GM18507 (cell line): ENCODE data around the gene VPS54.
A peak's percentile ranks its signal among the peaks of the same experiment; 100 is the strongest.

ENCODE experiments used
- DNase-seq: peaks from one replicate; pipeline ENCODE4 v3.0.0; 2011; ENCODE audit warnings: low read depth; ENCODE audit not compliant: insufficient read length; ENCODE audit errors: extremely low spot score
- FAIRE-seq: peaks from 2 replicates; lab custom pipeline; 2011; peaks lifted over from hg19 to GRCh38; lab: Jason Lieb, UNC

The VPS54 gene

DNA sequence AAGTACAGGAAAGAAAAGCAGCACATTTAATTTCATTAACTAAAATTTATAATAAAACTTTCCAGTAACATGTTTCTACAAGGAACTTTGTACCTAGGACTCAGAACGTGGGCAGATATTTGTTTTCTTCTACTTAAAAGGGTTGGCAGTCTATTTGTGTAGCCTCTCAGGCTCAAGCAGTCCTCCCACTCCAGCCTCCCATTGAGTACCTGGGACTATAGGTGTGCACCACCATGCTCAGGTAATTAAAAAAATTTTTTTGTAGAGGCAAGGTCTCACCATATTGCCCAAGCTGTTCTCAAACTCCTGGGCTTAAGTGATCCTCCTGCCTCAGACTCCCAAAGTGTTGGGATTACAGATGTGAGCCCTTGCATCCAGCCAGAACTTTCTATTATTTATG, 140.7 kb downstream of the VPS54 start:
- no peak for DNase-seq
- FAIRE-seq: no peak

DNA sequence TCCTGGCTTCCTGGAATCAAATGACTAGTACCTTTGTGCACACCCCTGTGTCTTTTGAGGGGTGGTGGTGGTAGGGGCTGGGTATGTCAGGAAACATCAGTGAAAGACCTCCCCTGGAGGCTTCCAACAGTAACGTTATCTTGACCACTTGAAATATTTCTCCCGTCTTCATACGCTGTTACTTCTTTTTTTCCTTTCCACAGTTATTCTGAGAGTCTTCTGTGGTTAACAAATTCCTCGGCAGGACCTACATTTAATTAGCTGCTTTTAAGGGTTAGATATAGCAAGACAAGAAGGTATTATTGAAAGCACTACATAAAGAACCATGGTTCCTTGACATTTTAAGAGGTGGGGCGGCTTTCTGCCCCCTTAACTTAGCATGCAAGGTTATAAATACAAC, 142.9 kb downstream of the VPS54 start:
- FAIRE-seq (no peak), DNase-seq (no peak)

DNA sequence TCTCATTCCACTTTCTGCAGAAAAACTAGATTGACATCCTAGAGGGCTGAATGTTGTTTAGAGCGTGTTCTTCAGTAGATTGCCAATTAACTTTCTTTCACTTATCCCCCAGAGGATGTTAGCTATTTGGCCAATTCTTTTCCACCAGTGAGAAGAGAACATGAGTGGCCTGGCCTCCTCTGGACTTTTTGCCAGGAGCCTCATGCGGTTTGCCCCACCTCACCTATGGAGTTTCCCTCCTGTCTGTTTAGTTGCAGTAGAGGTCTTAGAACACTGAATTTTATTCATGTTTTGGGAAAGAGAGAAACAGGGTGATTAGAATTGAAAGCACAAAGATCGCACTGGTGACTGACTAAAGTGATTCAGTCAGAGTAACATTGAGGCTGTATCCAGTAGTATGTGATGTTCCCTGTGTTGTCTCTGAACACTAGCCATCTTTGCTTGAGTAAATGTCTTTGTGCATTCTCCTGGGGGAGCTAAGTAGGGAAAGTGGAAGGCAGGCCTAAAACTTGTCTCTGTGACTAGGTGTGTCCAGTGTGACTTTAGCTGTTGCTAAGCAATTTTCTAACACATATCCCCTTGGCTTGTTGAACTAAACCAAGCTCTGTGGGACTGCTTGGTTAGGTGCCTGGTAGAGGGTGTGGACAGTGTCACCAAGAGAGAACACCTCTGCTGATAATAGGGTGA, 143.5 kb downstream of the VPS54 start:
- FAIRE-seq (no peak), DNase-seq (no peak)

DNA sequence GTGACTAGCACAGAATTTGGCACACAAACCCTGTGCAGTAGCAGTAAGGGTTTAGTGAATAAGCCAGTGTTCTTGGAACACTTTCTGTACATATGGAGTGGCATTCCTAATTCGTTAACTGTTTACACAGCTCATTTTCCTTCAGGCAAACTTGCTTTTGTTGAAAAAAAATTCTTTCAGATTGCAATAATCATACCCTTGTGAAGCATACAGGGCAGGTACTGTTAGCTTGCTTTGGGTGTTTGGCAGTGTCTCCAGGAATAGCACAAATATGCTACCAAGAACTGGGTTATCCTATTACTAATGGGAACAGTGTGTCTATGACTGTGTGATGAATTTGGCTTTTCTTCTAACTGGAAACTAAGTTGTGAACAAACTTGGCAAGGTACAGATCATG, 144.1 kb downstream of the VPS54 start:
- DNase-seq (no peak), FAIRE-seq (no peak)

DNA sequence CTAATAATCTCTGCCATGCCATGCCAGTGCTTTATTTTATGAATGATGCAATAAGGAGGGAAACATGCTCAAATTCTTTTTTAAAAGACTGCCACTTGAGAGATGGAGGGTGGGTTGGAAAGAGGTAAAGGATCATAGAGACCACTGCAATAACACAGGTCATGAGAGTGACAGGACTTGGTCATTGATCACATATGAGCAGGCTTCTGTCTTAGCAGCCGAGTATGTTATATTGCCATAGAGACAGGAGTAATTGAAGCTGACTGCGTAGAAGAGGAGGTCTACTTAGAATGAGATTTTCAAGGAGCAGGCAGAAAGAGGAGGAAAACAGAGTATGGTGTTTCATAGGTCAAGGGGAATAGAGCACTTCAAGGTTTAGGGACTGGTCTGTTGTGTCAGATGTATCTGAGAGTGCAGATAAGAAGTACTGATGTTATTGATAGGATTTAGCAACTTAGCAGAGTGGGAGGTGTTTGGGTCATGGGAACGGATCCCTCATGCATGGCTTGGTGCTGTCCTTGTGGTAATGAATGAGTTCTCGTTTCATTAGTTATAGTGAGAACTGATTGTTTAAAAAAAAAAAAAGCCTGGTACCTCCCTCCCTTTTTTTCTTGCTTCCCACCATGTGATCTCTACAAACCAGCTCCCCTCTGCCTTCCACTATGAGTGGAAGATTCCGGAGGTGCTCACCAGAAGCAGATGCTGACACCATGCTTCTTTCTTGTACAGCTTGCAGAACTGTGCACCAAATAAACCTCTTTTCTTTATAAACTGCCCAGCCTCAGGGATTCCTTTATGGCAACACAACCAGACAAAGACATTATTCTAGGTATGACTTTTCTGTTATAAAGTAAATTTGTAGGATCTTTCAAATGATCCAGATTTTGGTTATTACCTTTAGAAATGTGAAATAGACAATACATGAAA, 144.8 kb downstream of the VPS54 start:
- no peak for DNase-seq
- FAIRE-seq: no peak

DNA sequence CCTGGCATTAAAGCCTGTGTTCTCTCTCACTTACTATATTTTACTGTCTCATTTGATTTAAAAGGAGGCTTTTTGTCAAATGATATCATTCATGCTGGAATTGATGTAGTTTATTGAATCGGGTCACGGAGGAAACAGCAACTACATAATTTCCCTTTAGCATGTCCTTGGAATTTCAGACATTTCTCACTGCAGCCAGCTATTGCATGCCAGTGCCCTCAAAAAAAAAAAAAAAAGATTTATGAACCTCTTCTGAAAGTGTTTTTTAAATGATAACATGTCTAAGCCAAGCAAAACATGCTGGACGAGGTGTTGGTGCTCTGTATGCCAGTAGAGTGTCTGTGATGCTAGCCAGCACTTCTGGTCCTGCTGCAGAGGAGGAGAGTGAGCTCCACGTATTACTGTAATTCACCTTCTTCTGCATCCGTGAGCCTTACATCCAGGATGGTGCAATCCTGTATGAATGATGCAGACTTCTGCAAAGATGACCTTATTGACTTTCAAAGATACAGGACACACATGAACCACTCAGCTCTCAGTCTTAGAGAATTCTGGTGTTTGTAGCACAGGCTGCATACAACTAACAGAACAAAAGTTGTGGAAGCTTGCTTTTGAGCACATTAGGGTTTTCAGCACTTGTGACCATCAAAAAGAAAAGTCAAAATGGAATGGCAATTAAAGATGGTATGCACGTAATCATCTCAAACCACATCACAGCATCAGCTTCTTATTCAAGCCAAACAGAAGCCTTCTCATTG, 146.5 kb downstream of the VPS54 start:
- no peak for DNase-seq
- no peak for FAIRE-seq

DNA sequence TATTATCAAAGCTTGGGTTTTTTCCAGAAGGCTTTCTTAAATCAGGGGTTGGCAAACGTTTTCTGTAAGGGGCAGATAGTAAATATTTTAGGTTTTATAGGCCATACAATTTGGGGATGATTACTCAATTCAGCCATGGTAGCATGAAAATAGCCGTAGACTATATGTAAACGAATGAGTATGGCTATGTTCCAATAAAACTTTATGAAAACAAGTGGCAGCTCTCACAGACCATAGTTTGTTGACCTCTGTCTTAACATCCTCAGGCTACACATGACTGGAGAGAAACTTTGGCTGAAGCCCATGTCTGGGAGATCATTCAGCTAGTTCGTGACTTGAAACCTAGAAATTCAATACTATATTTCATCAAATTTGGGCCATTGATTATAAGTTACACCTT, 147.4 kb downstream of the VPS54 start:
- FAIRE-seq: no peak
- no peak for DNase-seq

DNA sequence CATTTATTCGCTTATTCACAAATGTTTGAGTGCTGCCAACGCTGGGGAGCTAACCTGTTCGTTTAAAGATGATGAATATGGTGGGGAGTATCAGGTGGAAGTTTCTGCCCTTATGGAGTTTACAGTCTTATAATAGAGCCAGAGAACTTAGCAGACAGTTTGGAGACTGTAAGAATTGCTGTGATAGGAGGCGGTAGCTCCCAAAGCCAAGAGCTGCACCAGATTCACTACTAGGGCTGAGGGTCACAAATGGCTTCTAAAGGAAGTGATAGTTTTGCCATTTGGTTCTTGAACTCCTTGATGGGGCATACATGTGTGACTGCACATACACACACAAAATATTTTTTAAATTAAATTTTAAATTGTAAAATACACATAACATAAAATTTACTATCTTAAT, 148.5 kb downstream of the VPS54 start:
- FAIRE-seq: no peak
- no peak for DNase-seq

DNA sequence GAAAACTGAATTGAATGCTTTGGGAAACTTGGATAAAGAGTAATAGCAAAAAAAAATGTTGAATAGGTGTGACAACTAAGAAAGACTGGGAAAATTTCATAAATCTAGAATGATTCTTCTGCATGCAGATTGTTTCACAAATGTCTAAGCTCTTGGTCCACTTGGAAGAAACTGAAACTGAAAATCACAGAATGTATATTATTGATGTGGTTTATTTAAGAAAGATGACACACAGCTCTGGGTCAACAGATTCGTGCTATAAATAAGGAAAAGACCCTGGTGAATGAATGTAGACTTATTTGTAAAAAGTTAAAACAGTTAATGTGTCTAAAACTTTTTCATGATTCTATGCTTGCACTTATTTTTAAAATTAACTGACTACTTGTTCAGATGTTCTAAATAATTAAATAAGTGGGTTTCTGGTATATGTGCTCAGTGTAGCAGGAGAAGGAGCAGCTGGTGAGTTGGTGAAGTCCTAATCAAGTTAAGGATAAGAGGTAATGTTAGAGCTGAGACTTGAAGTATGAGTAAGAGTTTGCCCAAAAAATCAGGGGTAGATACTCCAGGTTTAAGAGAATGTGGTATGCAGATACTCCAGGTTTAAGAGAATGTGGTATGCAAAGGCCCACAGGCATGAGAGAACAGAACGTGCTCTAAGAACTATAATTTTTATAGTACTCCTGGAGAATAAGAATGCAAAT, 153.1 kb downstream of the VPS54 start:
- FAIRE-seq (peak; percentile 35), DNase-seq (no peak)

DNA sequence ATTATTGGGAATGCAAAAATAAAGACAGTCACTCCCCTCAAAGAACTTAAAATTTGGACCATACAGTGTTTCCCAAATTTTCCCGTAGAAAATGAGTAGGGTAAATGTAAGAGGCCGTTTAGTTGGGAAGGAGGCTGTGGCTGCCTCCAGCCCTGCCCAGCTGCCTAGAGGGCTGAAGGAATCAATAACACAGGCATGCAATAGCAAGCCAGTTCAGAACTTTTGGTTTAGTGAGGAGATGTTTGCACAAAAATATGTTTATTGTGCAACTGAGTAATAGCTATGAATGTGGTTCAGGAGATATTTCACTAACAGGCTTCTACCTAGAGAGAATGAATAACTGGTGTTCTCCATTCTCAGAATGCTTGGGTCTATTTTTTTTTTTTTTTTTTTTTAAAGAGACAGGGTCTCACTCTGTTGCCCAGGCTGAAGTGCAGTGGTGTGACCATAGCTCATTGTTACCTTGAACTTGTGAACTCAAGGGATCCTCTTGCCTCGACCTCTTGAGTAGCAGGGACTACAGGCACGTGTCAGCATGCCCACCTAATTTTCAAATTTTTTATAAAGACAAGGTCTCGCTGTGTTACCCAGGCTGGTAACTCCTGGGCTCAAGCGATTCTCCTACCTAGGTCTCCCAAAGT, 153.9 kb downstream of the VPS54 start:
- FAIRE-seq: no peak
- no peak for DNase-seq

DNA sequence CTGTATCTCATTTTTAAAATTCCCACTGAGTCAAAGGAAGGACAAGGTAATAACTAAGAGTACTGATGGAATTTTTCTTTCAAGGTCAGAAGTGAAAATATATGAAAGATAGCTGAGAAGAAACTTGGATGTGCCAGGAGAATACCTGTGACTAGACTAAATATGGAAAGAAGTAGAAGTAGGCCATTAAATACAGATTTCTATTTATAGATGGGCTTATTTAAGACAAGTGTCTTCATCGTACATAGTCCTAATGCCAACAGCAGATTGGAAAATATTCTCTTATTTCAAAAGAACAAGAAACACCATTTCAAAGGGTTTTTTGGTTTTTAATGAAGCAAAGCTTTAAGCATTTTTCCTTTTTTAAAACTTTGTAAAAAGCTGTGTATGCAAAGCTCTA, 155.5 kb downstream of the VPS54 start:
- FAIRE-seq (no peak), DNase-seq (no peak)

DNA sequence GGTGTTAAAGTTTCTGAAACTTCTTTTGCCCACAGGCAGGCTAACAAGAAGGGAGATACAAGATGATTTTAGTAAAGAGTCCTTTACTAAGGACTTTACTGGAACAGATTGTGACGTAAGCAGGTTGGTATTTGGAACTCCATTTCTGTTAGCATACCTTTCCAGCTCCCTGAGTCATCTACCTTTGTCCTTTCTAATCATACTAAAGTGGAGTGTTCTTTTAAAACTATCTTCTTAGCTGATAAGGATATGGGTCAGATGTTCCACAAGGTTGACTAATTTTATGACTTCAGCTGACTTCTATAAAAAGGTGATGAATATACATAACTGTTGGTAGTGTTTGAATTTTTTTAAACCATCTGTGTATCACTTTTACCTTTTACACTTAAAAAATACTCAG, 156.4 kb downstream of the VPS54 start:
- FAIRE-seq: no peak
- no peak for DNase-seq

DNA sequence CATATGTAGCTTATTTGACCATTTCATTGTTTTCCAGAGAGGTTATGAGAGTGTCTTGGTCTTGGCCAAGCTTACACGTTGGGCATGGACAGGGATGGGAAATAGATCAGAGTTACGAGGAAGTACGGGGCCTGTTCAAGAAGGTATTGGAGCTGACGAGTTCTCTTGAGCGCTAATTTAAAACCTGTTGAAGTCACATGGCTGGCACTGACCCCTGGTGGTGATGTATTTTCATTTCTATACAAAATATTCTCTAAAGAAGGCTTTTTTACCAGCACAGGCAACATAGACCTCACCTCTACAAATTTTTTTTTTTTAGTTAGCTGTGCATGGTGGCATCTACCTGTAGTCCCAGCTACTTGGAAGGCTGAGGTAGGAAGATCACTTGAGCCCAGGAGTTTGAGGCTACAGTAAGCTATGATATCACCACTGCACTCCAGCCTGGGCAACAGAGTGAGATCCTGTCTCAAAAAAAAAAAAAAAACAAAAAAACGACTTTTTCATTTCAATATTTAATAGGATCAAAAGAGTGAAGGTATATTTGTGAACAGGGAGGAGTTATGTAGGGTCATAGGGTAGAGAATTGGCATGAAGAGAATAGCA, 157.9 kb downstream of the VPS54 start:
- peak; percentile 15 for DNase-seq

DNA sequence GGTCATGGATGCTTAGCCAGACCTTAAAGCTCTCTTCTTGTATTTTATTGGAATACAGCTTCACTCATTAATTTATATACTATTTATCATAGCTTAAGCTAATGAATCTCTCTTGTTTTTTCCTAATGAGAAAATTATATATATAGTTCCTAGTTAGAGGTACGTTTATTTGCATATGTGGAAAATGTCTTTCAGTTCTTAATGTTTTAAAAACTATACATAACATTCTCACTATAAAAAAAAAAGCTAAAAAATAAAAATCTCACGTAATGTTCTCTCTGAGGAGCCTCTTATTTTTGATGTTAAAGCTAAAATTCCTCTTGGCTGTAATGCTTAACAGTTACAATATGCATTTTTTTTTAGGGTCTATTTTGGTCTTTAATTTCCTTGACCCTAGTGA, 160.9 kb downstream of the VPS54 start:
- no peak for FAIRE-seq
- DNase-seq: no peak

More for the DNA sequence above, 157.9 kb downstream of the VPS54 start:
- FAIRE-seq: peak; percentile 70

DNA sequence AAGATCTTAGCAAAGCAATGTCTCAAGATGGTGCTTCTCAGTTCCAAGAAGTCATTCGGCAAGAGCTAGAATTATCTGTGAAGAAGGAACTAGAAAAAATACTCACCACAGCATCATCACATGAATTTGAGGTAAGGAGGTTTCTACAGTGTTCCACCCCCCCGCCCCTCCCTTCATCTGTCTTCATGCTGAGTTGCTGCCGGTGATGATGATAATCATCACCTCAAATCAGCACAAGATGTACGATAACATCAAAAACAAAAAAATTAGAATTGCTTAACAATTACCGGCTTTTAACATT, 163.0 kb downstream of the VPS54 start:
- DNase-seq (no peak), FAIRE-seq (no peak)

DNA sequence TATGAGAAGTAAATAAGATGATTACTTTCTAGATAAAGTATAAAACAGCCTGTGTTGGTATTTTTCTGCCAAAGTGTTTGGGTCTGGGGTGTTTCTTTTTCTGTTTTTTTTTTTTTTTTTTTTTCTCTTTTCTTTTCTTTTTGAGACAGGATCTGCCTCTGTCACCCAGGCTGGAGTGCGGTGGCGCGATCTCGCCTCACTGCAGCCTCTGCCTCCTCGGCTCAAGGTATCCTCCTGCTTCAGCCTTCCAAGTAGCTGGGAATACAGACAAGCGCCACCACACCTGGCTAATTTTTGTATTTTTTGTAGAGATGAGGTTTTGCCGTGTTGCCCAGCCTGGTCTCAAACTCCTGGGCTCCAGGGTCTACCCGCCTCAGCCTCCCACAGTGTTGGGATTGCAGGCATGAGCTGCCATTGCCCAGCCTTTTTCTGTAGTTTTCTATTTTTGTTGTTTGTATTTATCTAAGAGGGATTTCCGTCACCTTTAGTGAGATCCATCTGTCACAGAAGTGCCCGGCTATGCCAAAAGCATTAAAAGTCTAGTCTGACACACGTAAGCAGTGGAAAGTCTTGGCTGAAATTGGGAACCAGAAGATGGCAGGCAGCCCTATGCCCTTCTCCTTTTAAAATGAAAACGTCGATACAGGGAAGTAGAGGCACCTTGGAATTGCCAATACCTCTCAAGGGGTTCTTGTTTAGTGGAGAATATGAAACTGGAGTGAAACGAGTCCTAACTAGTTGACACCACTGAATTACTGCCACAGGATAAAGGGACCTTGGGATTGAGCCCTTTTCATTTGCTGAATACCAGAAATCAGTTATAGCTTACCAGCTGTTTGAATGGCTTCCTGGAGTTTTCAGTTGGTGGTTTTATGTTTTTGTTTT, 163.6 kb downstream of the VPS54 start:
- no peak for FAIRE-seq
- DNase-seq: no peak

DNA sequence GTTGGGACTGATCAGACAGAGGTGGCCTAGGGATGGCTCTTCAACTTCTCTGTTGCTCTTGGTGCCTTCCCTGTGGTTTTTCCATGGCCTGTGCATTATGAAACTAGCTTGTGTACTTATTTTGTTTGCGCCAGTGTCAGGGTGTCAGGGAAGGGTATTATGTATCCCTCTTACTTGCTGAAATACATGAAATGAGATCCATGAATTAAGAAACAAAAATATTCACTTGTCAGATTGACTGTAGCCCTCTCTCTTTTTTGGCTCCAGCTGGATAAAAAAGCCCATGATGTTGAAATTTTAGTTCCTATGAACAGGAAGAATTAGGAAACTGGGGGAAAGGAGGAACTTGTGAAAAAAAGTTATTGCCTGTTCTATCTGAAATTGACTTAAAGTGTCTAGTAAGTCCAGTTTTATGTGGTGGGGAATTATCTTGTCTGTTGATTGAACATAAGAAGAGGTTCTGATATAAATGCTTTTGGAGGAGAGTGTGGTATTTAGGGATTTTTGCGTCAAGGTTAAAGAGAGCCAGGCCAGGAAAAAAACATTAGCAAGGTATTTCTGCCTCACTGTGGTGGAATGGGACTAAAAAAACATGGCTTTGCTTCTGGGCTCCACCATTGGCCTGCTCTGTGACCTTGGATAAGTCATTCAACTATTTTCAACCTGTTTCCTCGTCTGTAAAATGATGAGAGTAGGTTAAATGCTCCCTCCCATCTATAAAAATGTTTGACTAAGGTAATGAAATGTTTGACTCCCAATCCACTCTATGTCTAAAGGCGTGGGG, 165.5 kb downstream of the VPS54 start:
- FAIRE-seq: no peak

More for the DNA sequence above, 165.5 kb downstream of the VPS54 start:
- no peak for DNase-seq
